PFSK-1 (cell line): ENCODE results near the gene IGLON5.

Experiments
- FOXP2 ChIP-seq: optimal IDR thresholded peaks from 2 replicates; pipeline ENCODE3; 2011; ENCODE audit warnings: borderline replicate concordance, control low read depth, inconsistent platforms; ENCODE audit not compliant: insufficient read depth; ENCODE audit errors: extremely low read length, extremely low read depth
- POLR2AphosphoS5 ChIP-seq: IDR thresholded peaks from 2 replicates; pipeline ENCODE4 v1.6.1; 2012; ENCODE audit warnings: low read depth, mild to moderate bottlenecking, control low read depth, low read length, moderate library complexity
- SIN3A ChIP-seq: IDR thresholded peaks from 2 replicates; pipeline ENCODE4 v1.6.1; 2012; ENCODE audit warnings: mild to moderate bottlenecking, low read length, moderate library complexity, borderline replicate concordance; ENCODE audit not compliant: insufficient read depth
- TAF1 ChIP-seq: IDR thresholded peaks from 2 replicates; pipeline ENCODE4 v1.6.1; 2012; ENCODE audit warnings: low read length, control low read depth, borderline replicate concordance; ENCODE audit not compliant: insufficient read depth
- TF ChIP-seq, protein P1 (sequence below), 2 experiments: IDR thresholded peaks; 2 replicates each; pipeline versions ENCODE4 v1.6.1 to v1.8.0; 2011 to 2012; ENCODE audit warnings: low read depth in 2 of 2, low read length in 2 of 2, control low read depth in 1 of 2, inconsistent platforms in 1 of 2, mild to moderate bottlenecking in 1 of 2, moderate library complexity in 1 of 2; ENCODE audit not compliant: insufficient read depth in 1 of 2

IGLON5 gene

DNA sequence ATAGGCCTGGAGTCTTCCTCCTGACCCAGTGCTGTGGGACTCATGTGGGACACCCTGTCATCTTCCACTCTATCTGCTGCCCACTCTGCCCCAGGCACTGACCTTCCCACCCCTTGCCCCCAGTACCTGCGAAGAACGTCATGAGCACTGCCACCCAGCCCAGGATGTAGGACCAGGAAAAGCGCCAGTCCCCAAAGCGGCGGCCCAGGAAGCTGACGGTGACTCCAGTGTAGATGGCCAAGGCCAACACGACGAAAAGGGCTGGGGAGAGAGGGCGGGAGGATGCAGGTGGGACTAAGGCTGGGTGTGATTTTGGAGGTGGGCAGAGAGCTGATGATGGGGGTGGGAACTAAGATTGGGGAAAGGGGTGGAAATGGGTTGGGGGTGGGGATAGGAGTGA lies 68.9 kb downstream of the IGLON5 start:
- TF ChIP-seq SIN3A (no peak), POLR2AphosphoS5 (no peak), FOXP2 (no peak), TAF1 (no peak)
- TF ChIP-seq, protein P1, sequence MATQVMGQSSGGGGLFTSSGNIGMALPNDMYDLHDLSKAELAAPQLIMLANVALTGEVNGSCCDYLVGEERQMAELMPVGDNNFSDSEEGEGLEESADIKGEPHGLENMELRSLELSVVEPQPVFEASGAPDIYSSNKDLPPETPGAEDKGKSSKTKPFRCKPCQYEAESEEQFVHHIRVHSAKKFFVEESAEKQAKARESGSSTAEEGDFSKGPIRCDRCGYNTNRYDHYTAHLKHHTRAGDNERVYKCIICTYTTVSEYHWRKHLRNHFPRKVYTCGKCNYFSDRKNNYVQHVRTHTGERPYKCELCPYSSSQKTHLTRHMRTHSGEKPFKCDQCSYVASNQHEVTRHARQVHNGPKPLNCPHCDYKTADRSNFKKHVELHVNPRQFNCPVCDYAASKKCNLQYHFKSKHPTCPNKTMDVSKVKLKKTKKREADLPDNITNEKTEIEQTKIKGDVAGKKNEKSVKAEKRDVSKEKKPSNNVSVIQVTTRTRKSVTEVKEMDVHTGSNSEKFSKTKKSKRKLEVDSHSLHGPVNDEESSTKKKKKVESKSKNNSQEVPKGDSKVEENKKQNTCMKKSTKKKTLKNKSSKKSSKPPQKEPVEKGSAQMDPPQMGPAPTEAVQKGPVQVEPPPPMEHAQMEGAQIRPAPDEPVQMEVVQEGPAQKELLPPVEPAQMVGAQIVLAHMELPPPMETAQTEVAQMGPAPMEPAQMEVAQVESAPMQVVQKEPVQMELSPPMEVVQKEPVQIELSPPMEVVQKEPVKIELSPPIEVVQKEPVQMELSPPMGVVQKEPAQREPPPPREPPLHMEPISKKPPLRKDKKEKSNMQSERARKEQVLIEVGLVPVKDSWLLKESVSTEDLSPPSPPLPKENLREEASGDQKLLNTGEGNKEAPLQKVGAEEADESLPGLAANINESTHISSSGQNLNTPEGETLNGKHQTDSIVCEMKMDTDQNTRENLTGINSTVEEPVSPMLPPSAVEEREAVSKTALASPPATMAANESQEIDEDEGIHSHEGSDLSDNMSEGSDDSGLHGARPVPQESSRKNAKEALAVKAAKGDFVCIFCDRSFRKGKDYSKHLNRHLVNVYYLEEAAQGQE (IDR thresholded peaks at IDR 0.05; ENCODE audit: insufficient read depth in 1 of 2, low read depth in 2 of 2, low read length in 2 of 2): no peak
